GM12892 (cell line): ENCODE results near the gene UBQLN4.

ENCODE experiments used
- POLR2A ChIP-seq: IDR thresholded peaks from 2 replicates; pipeline ENCODE4 v1.6.1; 2011; ENCODE audit warnings: low read depth, low read length, control low read depth
- POLR2AphosphoS5 ChIP-seq: IDR thresholded peaks from 2 replicates; pipeline ENCODE4 v1.6.1; 2011; ENCODE audit warnings: low read depth, low read length, control low read depth
- TAF1 ChIP-seq: IDR thresholded peaks from 2 replicates; pipeline ENCODE4 v1.6.1; 2011; ENCODE audit warnings: low read depth, mild to moderate bottlenecking, control low read depth, low read length, borderline replicate concordance

- TF ChIP-seq TAF1 (0 out of 2 replicates have a peak, but pooled peaks have one; percentile 37), POLR2A (peak; percentile 69; the same call in 1 of the 2 replicates), POLR2AphosphoS5 (no peak)
Measured at GRCh38 chr1:156076609-156077429, 23.2 kb upstream of the UBQLN4 start.
